ENCODE data around the gene HBP1.

HBP1 gene

GRCh38 chr7:107213193-107213788 lies 44.5 kb downstream of the HBP1 start:
- no peaks in the 10 kb centered on the region for H3K79me2 ChIP-seq (ENCODE audit: insufficient read depth, low read length)
- H2AFZ ChIP-seq (ENCODE audit: low read depth, low read length, severe bottlenecking), result no peak overlapping the region
- TF ChIP-seq, protein P1, sequence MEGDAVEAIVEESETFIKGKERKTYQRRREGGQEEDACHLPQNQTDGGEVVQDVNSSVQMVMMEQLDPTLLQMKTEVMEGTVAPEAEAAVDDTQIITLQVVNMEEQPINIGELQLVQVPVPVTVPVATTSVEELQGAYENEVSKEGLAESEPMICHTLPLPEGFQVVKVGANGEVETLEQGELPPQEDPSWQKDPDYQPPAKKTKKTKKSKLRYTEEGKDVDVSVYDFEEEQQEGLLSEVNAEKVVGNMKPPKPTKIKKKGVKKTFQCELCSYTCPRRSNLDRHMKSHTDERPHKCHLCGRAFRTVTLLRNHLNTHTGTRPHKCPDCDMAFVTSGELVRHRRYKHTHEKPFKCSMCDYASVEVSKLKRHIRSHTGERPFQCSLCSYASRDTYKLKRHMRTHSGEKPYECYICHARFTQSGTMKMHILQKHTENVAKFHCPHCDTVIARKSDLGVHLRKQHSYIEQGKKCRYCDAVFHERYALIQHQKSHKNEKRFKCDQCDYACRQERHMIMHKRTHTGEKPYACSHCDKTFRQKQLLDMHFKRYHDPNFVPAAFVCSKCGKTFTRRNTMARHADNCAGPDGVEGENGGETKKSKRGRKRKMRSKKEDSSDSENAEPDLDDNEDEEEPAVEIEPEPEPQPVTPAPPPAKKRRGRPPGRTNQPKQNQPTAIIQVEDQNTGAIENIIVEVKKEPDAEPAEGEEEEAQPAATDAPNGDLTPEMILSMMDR (IDR thresholded peaks at IDR 0.05; ENCODE audit: insufficient read depth, low read length, poor library complexity, severe bottlenecking), result no peak
- no peak for TF ChIP-seq EZH2phosphoT487 (conservative IDR thresholded peaks at IDR 0.05; ENCODE audit: low read length)
- no peaks in the 10 kb centered on the region for H3K27me3 ChIP-seq (ENCODE audit: low read length)
- H3K9me3 ChIP-seq (ENCODE audit: insufficient read depth, low read length), result no peaks in the 10 kb centered on the region
- no peaks in the 10 kb centered on the region for H3K9me2 ChIP-seq (replicated peaks; ENCODE audit: insufficient read depth, low read length)
- H3K36me3 ChIP-seq (ENCODE audit: low read length), result no peaks in the 10 kb centered on the region
- no peak overlapping the region for H3K9ac ChIP-seq (ENCODE audit: low read length)
- no peak overlapping the region for H3K27ac ChIP-seq (ENCODE audit: low read depth, low read length)
- H3K4me3 ChIP-seq (ENCODE audit: insufficient read depth, low read length, poor library complexity, severe bottlenecking), result no peak overlapping the region
- no peaks in the 10 kb centered on the region for H4K20me1 ChIP-seq (ENCODE audit: low read depth, low read length)
- no peak overlapping the region for H3K4me2 ChIP-seq (ENCODE audit: low read depth, low read length, poor library complexity, severe bottlenecking)
- no peaks in the 10 kb centered on the region for H3F3A ChIP-seq (ENCODE audit: insufficient read depth)

- Histone ChIP-seq H3K9ac (ENCODE audit: low read length) (no peak overlapping the region), H3K27me3 (ENCODE audit: low read length) (no peaks in the 10 kb centered on the region), H3K27ac (ENCODE audit: low read depth, low read length) (no peak overlapping the region), H3K36me3 (ENCODE audit: low read length) (no peaks in the 10 kb centered on the region), H3F3A (ENCODE audit: insufficient read depth) (no peaks in the 10 kb centered on the region), H3K9me2 (replicated peaks; ENCODE audit: insufficient read depth, low read length) (no peaks in the 10 kb centered on the region), H3K9me3 (ENCODE audit: insufficient read depth, low read length) (no peaks in the 10 kb centered on the region), H2AFZ (ENCODE audit: low read depth, low read length, severe bottlenecking) (no peak overlapping the region), H3K4me2 (ENCODE audit: low read depth, low read length, poor library complexity, severe bottlenecking) (no peak overlapping the region), H3K4me3 (ENCODE audit: insufficient read depth, low read length, poor library complexity, severe bottlenecking) (no peak overlapping the region), H4K20me1 (ENCODE audit: low read depth, low read length) (no peaks in the 10 kb centered on the region), H3K79me2 (ENCODE audit: insufficient read depth, low read length) (no peaks in the 10 kb centered on the region)
- TF ChIP-seq EZH2phosphoT487 (conservative IDR thresholded peaks at IDR 0.05; ENCODE audit: low read length), result no peak
- TF ChIP-seq, protein P1 (IDR thresholded peaks at IDR 0.05; ENCODE audit: insufficient read depth, low read length, poor library complexity, severe bottlenecking), result no peak
Measured at GRCh38 chr7:107213945-107214344, 45.1 kb downstream of the HBP1 start.

DNA sequence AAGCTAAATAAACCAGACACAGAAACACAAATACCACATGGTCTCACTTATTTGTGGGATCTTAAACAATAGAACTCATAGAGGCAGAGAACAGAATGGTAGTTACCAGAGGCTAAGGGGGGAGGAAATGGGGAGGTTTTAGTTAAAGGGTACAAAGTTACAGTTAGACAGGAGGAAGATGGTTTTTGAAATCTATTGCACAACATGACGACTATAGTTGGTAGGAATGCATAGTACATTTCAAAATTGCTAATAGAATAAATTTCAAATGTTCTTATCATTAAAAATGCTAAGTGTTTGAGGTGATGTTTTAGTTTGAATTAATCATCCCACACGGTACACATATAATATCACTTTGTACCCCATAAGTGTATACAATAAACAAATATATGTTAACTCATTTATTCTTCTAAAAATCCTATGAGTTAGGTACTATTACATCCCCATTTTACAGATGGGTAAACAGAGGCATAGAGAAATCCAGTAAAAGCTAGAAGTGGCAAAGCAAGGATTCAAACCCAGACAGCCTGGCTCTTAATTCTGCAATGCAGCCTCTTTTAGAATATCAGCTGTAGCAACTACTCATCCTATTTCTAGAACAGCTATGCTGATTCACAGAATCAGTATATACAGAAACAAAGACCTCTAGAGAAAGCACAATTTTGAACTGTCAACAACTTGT lies 50.9 kb downstream of the HBP1 start:
- Histone ChIP-seq H4K20me1 (ENCODE audit: low read depth, low read length) (no peaks in the 10 kb centered on the region), H3K9ac (ENCODE audit: low read length) (no peak overlapping the region), H3K27ac (ENCODE audit: low read depth, low read length) (no peak overlapping the region), H3K4me2 (ENCODE audit: low read depth, low read length, poor library complexity, severe bottlenecking) (no peak overlapping the region), H3K36me3 (ENCODE audit: low read length) (no peaks in the 10 kb centered on the region), H3K4me3 (ENCODE audit: insufficient read depth, low read length, poor library complexity, severe bottlenecking) (no peak overlapping the region), H3K9me2 (replicated peaks; ENCODE audit: insufficient read depth, low read length) (no peaks in the 10 kb centered on the region), H2AFZ (ENCODE audit: low read depth, low read length, severe bottlenecking) (no peak overlapping the region), H3K27me3 (ENCODE audit: low read length) (no peaks in the 10 kb centered on the region), H3F3A (ENCODE audit: insufficient read depth) (no peaks in the 10 kb centered on the region), H3K79me2 (ENCODE audit: insufficient read depth, low read length) (no peaks in the 10 kb centered on the region), H3K9me3 (ENCODE audit: insufficient read depth, low read length) (no peaks in the 10 kb centered on the region)
- no peak for TF ChIP-seq EZH2phosphoT487 (conservative IDR thresholded peaks at IDR 0.05; ENCODE audit: low read length)
- TF ChIP-seq, protein P1 (IDR thresholded peaks at IDR 0.05; ENCODE audit: insufficient read depth, low read length, poor library complexity, severe bottlenecking), result no peak

All from SU-DHL-6 (cell line).